ENCODE data around the gene SH3BGRL3. TPM values are rescaled to one million over a fixed set of nuclear protein-coding genes. Genes with fewer than 3 reads are reported as not detected.

SH3BGRL3 gene
- total RNA-seq, 4 donors from 2014 or later, result 42.4 to 124 (median 82.4) TPM

- DNase-seq (ENCODE audit: low spot score) (no peak), ATAC-seq (ENCODE audit: low FRiP score) (no peak)
- TF ChIP-seq CTCF (IDR thresholded peaks at IDR 0.05), result no peak
These were observed 34.6 kb downstream of the SH3BGRL3 start for GRCh38 chr1:26314501-26314900.

- no peak for DNase-seq (ENCODE audit: low spot score)
- no peak for TF ChIP-seq CTCF (IDR thresholded peaks at IDR 0.05)
- no peak for ATAC-seq (ENCODE audit: low FRiP score)
These were observed 36.3 kb downstream of the SH3BGRL3 start for GRCh38 chr1:26315874-26316850.

- ATAC-seq (ENCODE audit: low FRiP score) (no peak), DNase-seq (ENCODE audit: low spot score) (no peak)
- no peak for TF ChIP-seq CTCF (IDR thresholded peaks at IDR 0.05)
These were observed 37.3 kb downstream of the SH3BGRL3 start for GRCh38 chr1:26317146-26317545.

GRCh38 chr1:26317612-26318337, 37.9 kb downstream of the SH3BGRL3 start, which contains the start of gene CD52:
TSS of gene CD52 (plus strand) at chr1:26317958. CDS start at chr1:26318018, 60 bp downstream.
- ATAC-seq (ENCODE audit: low FRiP score) (no peak), DNase-seq (ENCODE audit: low spot score) (no peak)
- TF ChIP-seq CTCF (IDR thresholded peaks at IDR 0.05), result no peak

- no peak for DNase-seq (ENCODE audit: low spot score)
- TF ChIP-seq CTCF (IDR thresholded peaks at IDR 0.05), result no peak
- ATAC-seq (ENCODE audit: low FRiP score), result no peak
These were observed 38.6 kb downstream of the SH3BGRL3 start for GRCh38 chr1:26318338-26319064.

- no peak for TF ChIP-seq CTCF (IDR thresholded peaks at IDR 0.05)
- DNase-seq (ENCODE audit: low spot score), result no peak
- ATAC-seq (ENCODE audit: low FRiP score), result peak; percentile 29
These were observed 41.0 kb downstream of the SH3BGRL3 start for GRCh38 chr1:26320896-26321295.
